Right lobe of liver (tissue), 6 donors: ENCODE results near the gene COX6B2. TPM values are rescaled to one million over a fixed set of nuclear protein-coding genes. Genes with fewer than 3 reads are reported as not detected.

Source experiments
- ATAC-seq, 4 donors: fragments of 200-7000 bp; cut with Tn5 transposase; one replicate each; pipeline ENCODE4 v1.9.1; 2020; ENCODE audit warnings: mild to moderate bottlenecking in 4 of 4, moderate library complexity in 4 of 4
- DNase-seq, 3 donors: peaks; one replicate each; pipeline ENCODE4 v3.0.0-alpha.2; 2020
- H3K27ac ChIP-seq, 3 donors: fragments of 200-600 bp; one replicate each; pipeline ENCODE4 v1.8.0; 2022
- H3K27me3 ChIP-seq, 2 donors: fragments of 200-600 bp; one replicate each; pipeline ENCODE4 v1.8.0; 2022
- H3K36me3 ChIP-seq, 4 donors: fragments of 200-600 bp; sonication (generic) in 1 of 4; one replicate each; pipeline versions ENCODE4 v1.5.1 to v1.8.0; 2017 to 2022; ENCODE audit warnings: control low read depth in 1 of 4
- H3K4me1 ChIP-seq, 4 donors: fragments of 200-600 bp; sonication (generic) in 1 of 4; one replicate each; pipeline versions ENCODE4 v1.5.1 to v1.8.0; 2017 to 2022; ENCODE audit warnings: control low read depth in 1 of 4
- H3K4me3 ChIP-seq, 3 donors: fragments of 200-600 bp; one replicate each; pipeline ENCODE4 v1.8.0; 2022
- H3K9me3 ChIP-seq, 4 donors: fragments of 200-600 bp; sonication (generic) in 1 of 4; one replicate each; pipeline versions ENCODE4 v1.5.1 to v1.8.0; 2017 to 2022; ENCODE audit warnings: control low read depth in 1 of 4
- CTCF ChIP-seq, 4 donors: fragments of 200-600 bp in 3 of 4; fragments of 450-650 bp in 1 of 4; IDR thresholded peaks; one replicate each; pipeline versions ENCODE4 v1.5.1 to v1.8.0; 2016 to 2022; ENCODE audit warnings: antibody characterized with exemption in 4 of 4, mild to moderate bottlenecking in 2 of 4
- POLR2A ChIP-seq: fragments of 450-650 bp; IDR thresholded peaks from one replicate; pipeline ENCODE4 v1.6.1; 2017; ENCODE audit warnings: antibody characterized with exemption, mild to moderate bottlenecking
- WGBS: methylation state at CpG from one replicate; pipeline ENCODE4 v1.1.6; 2018; ENCODE audit warnings: low coverage, low lambda C conversion rate; ENCODE audit not compliant: insufficient coverage; ENCODE audit errors: missing lambda C conversion rate; 5-methylcytosine and 5-hydroxymethylcytosine counted together
- intact Hi-C, 2 donors: fragments of 100-400 bp; cut with DNase I; formaldehyde crosslinking; loops; one replicate each; pipeline versions ENCODE4 v1.11.2 to v1.14.1; 2022
- total RNA-seq, 6 experiments: library from RNA; depleted of rRNA in 2 of 6; stranded (reverse); fragments of >200 nt in 2 of 6; fragmentation: NEBNext Ultra II Directional in 3 of 6; extraction: Animal tissue kit (Norgen Biotek cat#: 25700) in 3 of 6; gene quantifications; one replicate each; pipeline versions ENCODE4 v1.1.0 to v1.2.4, GENCODE V29; 2016 to 2023
- donor health status: DM: no; HTN: yes; CAD: no.
- donor health status: DM: no; HTN: no; CAD: no.
- donor health status: DM: no; HTN: no; CAD: no.
- donor health status: DM: no; HTN: yes; CAD: no.
- donor health status: DM: no; HTN: yes; CAD: no.

Gene COX6B2
- total RNA-seq, 6 experiments from 2014 or later = not detected

- Histone ChIP-seq H3K36me3 (no peaks in the 10 kb centered on the region), H3K9me3 (no peaks in the 10 kb centered on the region), H3K27me3 (no peaks in the 10 kb centered on the region), H3K4me1 (no peaks in the 10 kb centered on the region), H3K4me3 (no peak overlapping the region), H3K27ac (no peak overlapping the region)
- no peak for TF ChIP-seq CTCF (IDR thresholded peaks at IDR 0.05)
- TF ChIP-seq POLR2A = no peak
- WGBS = no CpG with 5 or more reads among the region's 11 CpGs
- DNase-seq (no peak), ATAC-seq (no peak)
- intact Hi-C loops = loop anchor here in 1 of 2 donors (10.0 kb wide), 1 partner anchor 101 kb away; the partner anchor contains the start of gene UBE2S
These were observed 51.0 kb downstream of the COX6B2 start for GRCh38 chr19:55303477-55303876.

DNA sequence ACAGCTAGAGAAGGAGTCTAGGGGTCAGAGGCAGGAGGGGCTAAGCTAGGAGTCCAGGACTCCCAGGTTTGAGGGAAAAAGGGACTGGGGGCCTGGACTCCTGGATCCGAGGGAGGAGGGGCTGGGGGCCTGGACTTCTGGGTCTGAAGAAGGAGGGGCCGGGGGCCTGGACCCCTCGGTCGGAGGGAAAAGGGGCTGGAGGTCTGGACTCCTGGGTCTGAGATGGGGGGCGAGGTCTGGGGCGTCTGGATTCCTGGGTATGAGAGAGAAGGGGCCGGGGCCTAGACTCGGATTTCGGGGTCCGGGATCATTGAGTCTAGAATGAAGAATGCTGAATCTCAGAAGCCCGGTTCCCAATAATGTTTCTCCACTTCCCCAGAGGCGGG lies 52.2 kb downstream of the COX6B2 start:
- Histone ChIP-seq H3K4me3 (no peak overlapping the region), H3K36me3 (no peaks in the 10 kb centered on the region), H3K4me1 (no peaks in the 10 kb centered on the region), H3K27me3 (no peaks in the 10 kb centered on the region), H3K27ac (no peak overlapping the region), H3K9me3 (no peaks in the 10 kb centered on the region)
- TF ChIP-seq POLR2A (no peak), CTCF (IDR thresholded peaks at IDR 0.05) (no peak)
- DNase-seq (no peak), ATAC-seq (no peak)
- intact Hi-C loops = loop anchor here in 1 of 2 donors (10.0 kb wide), 1 partner anchor 102 kb away; the partner anchor contains the start of gene UBE2S
- WGBS = 49% methylated on average over 10 of the region's 12 CpGs

- Histone ChIP-seq H3K27ac (no peak overlapping the region), H3K9me3 (no peaks in the 10 kb centered on the region), H3K4me1 (no peaks in the 10 kb centered on the region), H3K4me3 (peak overlapping the region in 2 of 3 donors; percentile 17 to 42), H3K36me3 (no peaks in the 10 kb centered on the region), H3K27me3 (no peaks in the 10 kb centered on the region)
- intact Hi-C loops = loop anchor here in 1 of 2 donors (10.0 kb wide), 1 partner anchor 103 kb away; the partner anchor contains the start of gene UBE2S
- TF ChIP-seq POLR2A (no peak), CTCF (IDR thresholded peaks at IDR 0.05) (peak; percentile 95 to 97 (median 96))
- ATAC-seq = peak; percentile 86 to 97 (median 95)
- DNase-seq = peak; percentile 89 to 91 (median 91)
- WGBS = 9% methylated on average over 8 of the region's 42 CpGs
These were observed 52.8 kb downstream of the COX6B2 start for GRCh38 chr19:55301459-55302317.

DNA sequence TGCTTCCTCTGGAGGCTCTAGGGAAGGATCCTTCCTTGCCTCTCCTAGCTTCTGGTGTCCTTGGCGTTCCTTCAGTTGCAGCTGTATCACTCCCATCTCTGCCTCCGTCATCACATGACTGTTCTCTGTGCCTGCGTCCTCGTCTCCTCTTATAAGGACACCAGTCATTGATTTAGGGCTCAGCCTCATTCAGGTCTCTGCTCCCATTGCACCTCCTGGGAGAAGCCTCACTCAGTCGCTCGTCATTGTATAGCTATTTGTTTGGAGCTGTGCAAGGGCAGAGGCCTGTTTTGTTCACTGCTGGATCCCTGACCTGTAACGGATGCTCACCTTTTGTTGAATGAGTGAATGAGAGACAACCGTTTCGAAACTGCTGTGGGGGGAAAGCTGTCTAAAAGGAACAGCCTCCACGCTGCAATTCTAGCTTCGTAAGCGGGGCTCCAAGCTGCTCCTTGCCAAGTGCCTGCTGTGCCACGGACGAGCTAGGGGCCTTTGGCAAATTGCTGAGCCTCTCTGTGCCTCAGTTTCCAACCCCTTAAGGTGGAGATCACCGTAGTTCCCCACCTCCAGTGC lies 53.5 kb downstream of the COX6B2 start:
- Histone ChIP-seq H3K36me3 (no peaks in the 10 kb centered on the region), H3K9me3 (no peaks in the 10 kb centered on the region), H3K27me3 (no peaks in the 10 kb centered on the region), H3K27ac (no peak overlapping the region), H3K4me1 (no peaks in the 10 kb centered on the region), H3K4me3 (no peak overlapping the region)
- ATAC-seq (no peak), DNase-seq (no peak)
- 44% methylated on average over 7 of the region's 15 CpGs for WGBS
- TF ChIP-seq CTCF (IDR thresholded peaks at IDR 0.05) (no peak), POLR2A (no peak)
- intact Hi-C loops = loop anchor here in 1 of 2 donors (10.0 kb wide), 1 partner anchor 104 kb away; the partner anchor contains the start of gene UBE2S
